Endodermal cell (in vitro differentiated cells): ENCODE data around the gene RGS6. TPM values are rescaled to one million over a fixed set of nuclear protein-coding genes. Genes with fewer than 3 reads are reported as not detected.

Source experiments
- DNase-seq: peaks from one replicate; pipeline ENCODE4 v3.0.0-alpha.2; 2017
- H3K27ac ChIP-seq: 2 replicates; pipeline ENCODE4 v1.5.1; 2013; ENCODE audit warnings: mild to moderate bottlenecking, low read depth, low read length, moderate library complexity
- H3K27me3 ChIP-seq: 2 replicates; pipeline ENCODE4 v1.6.1; 2013; ENCODE audit warnings: mild to moderate bottlenecking, low read length, moderate library complexity; ENCODE audit not compliant: insufficient read depth, control insufficient read depth, poor library complexity, severe bottlenecking
- H3K36me3 ChIP-seq: 2 replicates; pipeline ENCODE4 v1.7.0; 2013; ENCODE audit warnings: mild to moderate bottlenecking, low read length, moderate library complexity; ENCODE audit not compliant: control insufficient read depth, insufficient read depth
- H3K4me1 ChIP-seq: one replicate; pipeline ENCODE4 v1.7.0; 2013; ENCODE audit warnings: low read length; ENCODE audit not compliant: control insufficient read depth, insufficient read depth
- H3K4me3 ChIP-seq: 2 replicates; pipeline ENCODE4 v1.5.1; 2013; ENCODE audit warnings: mild to moderate bottlenecking, low read length, moderate library complexity
- H3K9ac ChIP-seq: 2 replicates; pipeline ENCODE4 v1.6.1; 2013; ENCODE audit warnings: mild to moderate bottlenecking, low read length, moderate library complexity; ENCODE audit not compliant: poor library complexity, severe bottlenecking; ENCODE audit errors: extremely low read depth
- H3K9me3 ChIP-seq: 2 replicates; pipeline ENCODE4 v1.6.1; 2013; ENCODE audit warnings: mild to moderate bottlenecking, low read length, moderate library complexity; ENCODE audit not compliant: control insufficient read depth
- H3K27ac Mint-ChIP-seq: 2 replicates; pipeline ENCODE4 v1.8.0; 2020; ENCODE audit warnings: mixed read lengths
- H3K27me3 Mint-ChIP-seq: 2 replicates; pipeline ENCODE4 v1.8.0; 2021; ENCODE audit warnings: mild to moderate bottlenecking, mixed read lengths; ENCODE audit not compliant: insufficient read depth
- H3K36me3 Mint-ChIP-seq: 2 replicates; pipeline ENCODE4 v1.8.0; 2020; ENCODE audit warnings: low read depth, mixed read lengths
- H3K4me1 Mint-ChIP-seq: 2 replicates; pipeline ENCODE4 v1.8.0; 2020; ENCODE audit warnings: mixed read lengths
- H3K4me3 Mint-ChIP-seq: 2 replicates; pipeline ENCODE4 v1.8.0; 2020; ENCODE audit warnings: mild to moderate bottlenecking, moderate library complexity, mixed read lengths
- H3K9me3 Mint-ChIP-seq: 2 replicates; pipeline ENCODE4 v1.8.0; 2020; ENCODE audit warnings: mild to moderate bottlenecking, mixed read lengths
- WGBS, 2 experiments: methylation state at CpG; one replicate each; pipeline versions ENCODE4 v1.1.5 to v1.1.7; 2013; ENCODE audit warnings: missing lambda C conversion rate in 2 of 2, mixed read lengths in 1 of 2; ENCODE audit not compliant: insufficient coverage in 1 of 2, insufficient read length in 1 of 2; 5-methylcytosine and 5-hydroxymethylcytosine counted together
- total RNA-seq, 2 donors: library from RNA; stranded (reverse); fragmentation: NEBNext Ultra II Directional in 1 of 2; extraction: Animal tissue kit (Norgen Biotek cat#: 25700) in 1 of 2; gene quantifications; 2 replicates in 1 of 2; 3 replicates in 1 of 2; pipeline ENCODE4 v1.2.1, GENCODE V29; 2021
- TF ChIP-seq, protein P1 (sequence below): fragments of 200-600 bp; sonication (generic); conservative IDR thresholded peaks from 2 replicates; pipeline ENCODE4 v1.5.0; 2021; ENCODE audit warnings: antibody characterized with exemption, mild to moderate bottlenecking

The RGS6 gene
- total RNA-seq, 2 donors from 2014 or later = 10.1 to 16.3 TPM

DNA sequence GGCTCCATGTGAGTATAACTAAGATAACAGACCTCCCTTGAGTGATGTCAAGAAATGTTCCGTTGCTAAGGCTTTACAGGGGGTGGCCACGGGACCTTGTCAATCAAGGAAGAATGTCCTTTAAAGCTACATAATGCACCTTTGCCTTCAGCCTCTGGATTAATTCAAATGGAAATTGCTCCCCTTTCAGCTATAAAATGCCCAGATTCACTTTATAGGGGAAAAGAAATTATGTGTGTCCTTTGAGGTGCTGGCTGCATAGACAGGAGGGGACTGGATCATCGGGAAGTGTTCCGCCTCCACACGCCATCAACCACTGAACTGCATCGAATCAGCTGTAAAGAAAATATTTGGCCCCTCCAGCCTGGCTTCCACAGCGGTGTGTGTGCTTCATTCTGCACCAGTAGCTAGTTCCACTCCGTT is 546.3 kb downstream of the RGS6 start:
- Histone ChIP-seq H3K9me3 (peaks cover 5% of the 10 kb centered on the region), H3K4me3 (no peak overlapping the region), H3K4me1 (peaks cover 7% of the 10 kb centered on the region), H3K9ac (no peak overlapping the region), H3K27me3 (no peaks in the 10 kb centered on the region), H3K27ac (peak overlapping the region; percentile 40), H3K36me3 (no peaks in the 10 kb centered on the region)
- peaks cover 15% of the 10 kb centered on the region for H3K36me3 Mint-ChIP-seq
- H3K9me3 Mint-ChIP-seq = peaks cover 9% of the 10 kb centered on the region
- H3K27ac Mint-ChIP-seq = no peak overlapping the region
- no peaks in the 10 kb centered on the region for H3K27me3 Mint-ChIP-seq
- no peak for DNase-seq
- TF ChIP-seq, protein P1, sequence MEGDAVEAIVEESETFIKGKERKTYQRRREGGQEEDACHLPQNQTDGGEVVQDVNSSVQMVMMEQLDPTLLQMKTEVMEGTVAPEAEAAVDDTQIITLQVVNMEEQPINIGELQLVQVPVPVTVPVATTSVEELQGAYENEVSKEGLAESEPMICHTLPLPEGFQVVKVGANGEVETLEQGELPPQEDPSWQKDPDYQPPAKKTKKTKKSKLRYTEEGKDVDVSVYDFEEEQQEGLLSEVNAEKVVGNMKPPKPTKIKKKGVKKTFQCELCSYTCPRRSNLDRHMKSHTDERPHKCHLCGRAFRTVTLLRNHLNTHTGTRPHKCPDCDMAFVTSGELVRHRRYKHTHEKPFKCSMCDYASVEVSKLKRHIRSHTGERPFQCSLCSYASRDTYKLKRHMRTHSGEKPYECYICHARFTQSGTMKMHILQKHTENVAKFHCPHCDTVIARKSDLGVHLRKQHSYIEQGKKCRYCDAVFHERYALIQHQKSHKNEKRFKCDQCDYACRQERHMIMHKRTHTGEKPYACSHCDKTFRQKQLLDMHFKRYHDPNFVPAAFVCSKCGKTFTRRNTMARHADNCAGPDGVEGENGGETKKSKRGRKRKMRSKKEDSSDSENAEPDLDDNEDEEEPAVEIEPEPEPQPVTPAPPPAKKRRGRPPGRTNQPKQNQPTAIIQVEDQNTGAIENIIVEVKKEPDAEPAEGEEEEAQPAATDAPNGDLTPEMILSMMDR = no peak
- no peak overlapping the region for H3K4me3 Mint-ChIP-seq
- WGBS, 2 experiments = 78 to 88% methylated on average over 8 of the region's 8 CpGs
- H3K4me1 Mint-ChIP-seq = peaks cover 14% of the 10 kb centered on the region

DNA sequence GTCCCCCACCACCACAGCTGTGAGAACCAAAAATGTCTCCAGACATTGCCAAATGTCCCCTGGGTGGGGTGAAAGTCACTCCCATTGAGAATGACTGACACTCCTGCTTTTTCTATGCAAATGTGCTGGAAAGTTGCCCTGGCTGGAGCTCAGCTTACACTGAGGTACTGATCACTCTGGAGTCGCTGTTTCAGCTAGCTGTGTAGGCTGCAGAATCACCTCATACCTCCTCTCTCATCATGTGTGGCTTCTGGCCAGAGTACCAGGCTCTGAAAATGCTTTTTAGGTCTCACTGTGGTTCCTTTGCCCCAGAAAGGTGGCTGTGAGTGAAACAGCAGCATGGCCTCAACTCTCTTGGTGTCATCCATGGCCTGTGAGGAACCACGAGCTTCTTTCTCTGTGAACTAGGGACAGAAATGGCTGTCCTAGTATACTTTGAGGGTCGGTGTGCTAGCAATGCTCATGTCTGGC is 547.3 kb downstream of the RGS6 start:
- H3K36me3 ChIP-seq = no peaks in the 10 kb centered on the region
- WGBS, 2 experiments = 75 to 80% methylated on average over 3 of the region's 3 CpGs
- H3K9ac ChIP-seq = no peak overlapping the region
- H3K27ac ChIP-seq = no peak overlapping the region
- Mint-ChIP-seq H3K27ac (no peak overlapping the region), H3K4me1 (peaks cover 14% of the 10 kb centered on the region), H3K27me3 (no peaks in the 10 kb centered on the region), H3K9me3 (peaks cover 9% of the 10 kb centered on the region), H3K36me3 (peaks cover 8% of the 10 kb centered on the region), H3K4me3 (no peak overlapping the region)
- peaks cover 7% of the 10 kb centered on the region for H3K4me1 ChIP-seq
- H3K9me3 ChIP-seq = peaks cover 5% of the 10 kb centered on the region
- peak; percentile 52 for DNase-seq
- no peak overlapping the region for H3K4me3 ChIP-seq
- TF ChIP-seq, protein P1 = no peak
- H3K27me3 ChIP-seq = no peaks in the 10 kb centered on the region

DNA sequence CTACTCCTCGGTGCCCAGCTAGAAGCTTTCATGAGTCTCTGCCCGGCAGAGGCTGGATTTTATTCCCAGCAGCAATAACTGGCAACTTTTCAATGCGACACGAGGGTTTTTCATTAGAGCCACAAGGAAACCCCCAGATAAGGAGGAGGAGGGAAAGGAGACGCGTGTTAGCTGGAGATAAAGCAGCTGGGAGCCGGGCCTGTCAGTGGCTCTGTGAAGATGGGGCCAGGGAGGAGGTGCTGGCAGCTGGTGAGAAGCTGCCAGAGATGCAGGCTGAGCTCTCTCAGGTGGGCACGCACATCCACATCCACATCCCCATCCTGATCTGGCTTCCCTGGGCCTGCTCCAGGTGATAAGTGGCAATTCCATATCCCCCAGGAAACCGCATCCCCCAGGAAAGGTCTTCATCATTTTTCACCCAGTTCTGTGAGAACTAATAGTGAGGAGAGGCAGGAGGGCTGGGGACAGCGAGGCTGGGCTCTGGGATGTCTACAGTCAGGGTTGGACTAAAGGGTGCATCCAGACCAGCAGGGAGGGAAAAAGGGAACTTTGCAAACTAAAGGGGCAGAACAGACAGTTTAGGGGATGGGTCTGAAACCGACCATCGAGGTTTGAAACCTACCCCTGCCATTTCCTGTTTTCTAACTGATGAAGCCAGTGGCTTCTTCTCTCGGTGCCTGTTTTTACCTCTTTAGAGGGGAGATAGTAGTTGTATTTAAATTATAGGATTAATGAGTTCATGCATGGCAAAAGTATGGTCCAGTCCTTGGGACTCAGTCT is 548.4 kb downstream of the RGS6 start:
- Mint-ChIP-seq H3K9me3 (peaks cover 9% of the 10 kb centered on the region), H3K4me3 (no peak overlapping the region), H3K27me3 (no peaks in the 10 kb centered on the region), H3K36me3 (peaks cover 7% of the 10 kb centered on the region), H3K27ac (no peak overlapping the region), H3K4me1 (peaks cover 14% of the 10 kb centered on the region)
- Histone ChIP-seq H3K4me3 (no peak overlapping the region), H3K27ac (no peak overlapping the region), H3K36me3 (no peaks in the 10 kb centered on the region), H3K9ac (no peak overlapping the region), H3K4me1 (peaks cover 7% of the 10 kb centered on the region), H3K27me3 (no peaks in the 10 kb centered on the region), H3K9me3 (peaks cover 5% of the 10 kb centered on the region)
- WGBS, 2 experiments = 92 to 94% methylated on average over 6 to 13 of the region's 13 CpGs
- DNase-seq = no peak
- TF ChIP-seq, protein P1 = no peak
